ENCODE data around the gene COIL. TPM values are rescaled to one million over a fixed set of nuclear protein-coding genes. Genes with fewer than 3 reads are reported as not detected.

Gene COIL
- total and polyA plus RNA-seq, 2 of the 13 experiments (the other 11 are each of a cell fraction or from before 2014, with no cell fraction given), result 8.1 to 29.4 TPM

DNA sequence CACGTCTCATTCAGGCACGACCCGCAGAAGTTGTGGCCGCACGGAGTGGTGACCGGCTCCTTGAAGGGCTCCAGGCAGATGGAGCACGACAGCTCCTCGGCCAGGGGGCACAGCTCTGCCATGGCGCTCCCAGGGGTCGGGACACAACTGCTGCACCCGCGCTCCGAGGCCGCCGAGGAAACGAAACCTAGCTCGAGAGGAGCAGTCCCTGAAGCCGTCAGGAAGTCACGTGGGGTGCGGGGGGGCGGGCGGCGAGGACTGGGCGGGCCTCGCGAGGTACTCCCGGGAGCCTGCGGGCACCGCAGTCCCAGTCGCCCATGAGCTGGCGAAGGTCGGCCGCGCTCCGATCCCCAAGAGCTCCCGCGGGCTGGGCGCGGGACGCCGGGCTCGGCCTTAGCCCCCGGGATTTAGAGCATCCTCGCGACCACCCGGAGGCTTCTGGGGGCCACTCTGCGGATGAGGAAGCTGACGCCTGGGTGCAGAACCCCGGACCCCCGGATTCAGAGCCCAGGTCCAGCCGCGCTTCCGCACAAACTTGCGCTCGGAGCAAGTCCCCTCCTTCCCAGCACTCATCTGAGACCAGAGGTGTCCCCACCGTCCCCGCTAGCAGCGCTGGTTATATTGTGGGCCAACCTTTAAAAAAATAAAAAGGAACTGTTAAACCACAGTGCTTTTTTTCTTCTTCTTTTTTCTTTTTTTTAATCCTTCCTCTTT lies 46.8 kb downstream of the COIL start, which contains the start of gene TRIM25 (continued):
- TF ChIP-seq TBL1XR1 (IDR thresholded peaks at IDR 0.05; ENCODE audit: borderline replicate concordance, low read length, partially characterized antibody), result peak; percentile 74
- TF ChIP-seq FOXO1 (CRISPR knock-in tag; IDR thresholded peaks at IDR 0.05), result peak; percentile 73; the same call in 1 of the 2 replicates
- TF ChIP-seq, protein P1, sequence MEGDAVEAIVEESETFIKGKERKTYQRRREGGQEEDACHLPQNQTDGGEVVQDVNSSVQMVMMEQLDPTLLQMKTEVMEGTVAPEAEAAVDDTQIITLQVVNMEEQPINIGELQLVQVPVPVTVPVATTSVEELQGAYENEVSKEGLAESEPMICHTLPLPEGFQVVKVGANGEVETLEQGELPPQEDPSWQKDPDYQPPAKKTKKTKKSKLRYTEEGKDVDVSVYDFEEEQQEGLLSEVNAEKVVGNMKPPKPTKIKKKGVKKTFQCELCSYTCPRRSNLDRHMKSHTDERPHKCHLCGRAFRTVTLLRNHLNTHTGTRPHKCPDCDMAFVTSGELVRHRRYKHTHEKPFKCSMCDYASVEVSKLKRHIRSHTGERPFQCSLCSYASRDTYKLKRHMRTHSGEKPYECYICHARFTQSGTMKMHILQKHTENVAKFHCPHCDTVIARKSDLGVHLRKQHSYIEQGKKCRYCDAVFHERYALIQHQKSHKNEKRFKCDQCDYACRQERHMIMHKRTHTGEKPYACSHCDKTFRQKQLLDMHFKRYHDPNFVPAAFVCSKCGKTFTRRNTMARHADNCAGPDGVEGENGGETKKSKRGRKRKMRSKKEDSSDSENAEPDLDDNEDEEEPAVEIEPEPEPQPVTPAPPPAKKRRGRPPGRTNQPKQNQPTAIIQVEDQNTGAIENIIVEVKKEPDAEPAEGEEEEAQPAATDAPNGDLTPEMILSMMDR (CRISPR knock-in tag; IDR thresholded peaks at IDR 0.05), result no peak
- TF ChIP-seq PHF5A (CRISPR knock-in tag; IDR thresholded peaks at IDR 0.05; ENCODE audit: low read depth, unreplicated experiment), result peak; percentile 81
- TF ChIP-seq ERF (CRISPR knock-in tag; IDR thresholded peaks at IDR 0.05), result peak; percentile 80
- peak; percentile 93 for TF ChIP-seq ZNF274 (CRISPR knock-in tag; IDR thresholded peaks at IDR 0.05)
- TF ChIP-seq HCFC1 (IDR thresholded peaks at IDR 0.05; ENCODE audit: low read depth, low read length), result no peak
- peak; percentile 71; the same call in 1 of the 2 replicates for TF ChIP-seq ZNF143 (CRISPR knock-in tag; IDR thresholded peaks at IDR 0.05)
- TF ChIP-seq ZNF432 (CRISPR knock-in tag; IDR thresholded peaks at IDR 0.05; ENCODE audit: borderline replicate concordance), result 0 out of 2 replicates have a peak, but pooled peaks have one; percentile 80
- TF ChIP-seq ZNF282 (IDR thresholded peaks at IDR 0.05; ENCODE audit: partially characterized antibody), result no peak
- no peak; the same call in 1 of the 2 replicates for TF ChIP-seq ZNF124 (CRISPR knock-in tag; IDR thresholded peaks at IDR 0.05)
- TF ChIP-seq ZBTB7B (CRISPR knock-in tag; IDR thresholded peaks at IDR 0.05), result peak; percentile 81
- TF ChIP-seq ZBTB20 (CRISPR knock-in tag; IDR thresholded peaks at IDR 0.05; ENCODE audit: borderline replicate concordance, low read depth), result peak; percentile 68
- TF ChIP-seq ZNF296 (CRISPR knock-in tag; conservative IDR thresholded peaks at IDR 0.05), result no peak; the same call in 1 of the 2 replicates
- no peak for TF ChIP-seq ZNF577 (CRISPR knock-in tag; IDR thresholded peaks at IDR 0.05; ENCODE audit: borderline replicate concordance, low read depth)
- TF ChIP-seq SRY (CRISPR knock-in tag; IDR thresholded peaks at IDR 0.05), result peak; percentile 95
- TF ChIP-seq, protein P2, sequence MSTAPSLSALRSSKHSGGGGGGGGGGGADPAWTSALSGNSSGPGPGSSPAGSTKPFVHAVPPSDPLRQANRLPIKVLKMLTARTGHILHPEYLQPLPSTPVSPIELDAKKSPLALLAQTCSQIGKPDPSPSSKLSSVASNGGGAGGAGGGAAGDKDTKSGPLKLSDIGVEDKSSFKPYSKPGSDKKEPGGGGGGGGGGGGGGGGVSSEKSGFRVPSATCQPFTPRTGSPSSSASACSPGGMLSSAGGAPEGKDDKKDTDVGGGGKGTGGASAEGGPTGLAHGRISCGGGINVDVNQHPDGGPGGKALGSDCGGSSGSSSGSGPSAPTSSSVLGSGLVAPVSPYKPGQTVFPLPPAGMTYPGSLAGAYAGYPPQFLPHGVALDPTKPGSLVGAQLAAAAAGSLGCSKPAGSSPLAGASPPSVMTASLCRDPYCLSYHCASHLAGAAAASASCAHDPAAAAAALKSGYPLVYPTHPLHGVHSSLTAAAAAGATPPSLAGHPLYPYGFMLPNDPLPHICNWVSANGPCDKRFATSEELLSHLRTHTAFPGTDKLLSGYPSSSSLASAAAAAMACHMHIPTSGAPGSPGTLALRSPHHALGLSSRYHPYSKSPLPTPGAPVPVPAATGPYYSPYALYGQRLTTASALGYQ (CRISPR knock-in tag; IDR thresholded peaks at IDR 0.05), result peak; percentile 56
- TF ChIP-seq MED1 (CRISPR knock-in tag; IDR thresholded peaks at IDR 0.05), result peak; percentile 77
- TF ChIP-seq, protein P3, sequence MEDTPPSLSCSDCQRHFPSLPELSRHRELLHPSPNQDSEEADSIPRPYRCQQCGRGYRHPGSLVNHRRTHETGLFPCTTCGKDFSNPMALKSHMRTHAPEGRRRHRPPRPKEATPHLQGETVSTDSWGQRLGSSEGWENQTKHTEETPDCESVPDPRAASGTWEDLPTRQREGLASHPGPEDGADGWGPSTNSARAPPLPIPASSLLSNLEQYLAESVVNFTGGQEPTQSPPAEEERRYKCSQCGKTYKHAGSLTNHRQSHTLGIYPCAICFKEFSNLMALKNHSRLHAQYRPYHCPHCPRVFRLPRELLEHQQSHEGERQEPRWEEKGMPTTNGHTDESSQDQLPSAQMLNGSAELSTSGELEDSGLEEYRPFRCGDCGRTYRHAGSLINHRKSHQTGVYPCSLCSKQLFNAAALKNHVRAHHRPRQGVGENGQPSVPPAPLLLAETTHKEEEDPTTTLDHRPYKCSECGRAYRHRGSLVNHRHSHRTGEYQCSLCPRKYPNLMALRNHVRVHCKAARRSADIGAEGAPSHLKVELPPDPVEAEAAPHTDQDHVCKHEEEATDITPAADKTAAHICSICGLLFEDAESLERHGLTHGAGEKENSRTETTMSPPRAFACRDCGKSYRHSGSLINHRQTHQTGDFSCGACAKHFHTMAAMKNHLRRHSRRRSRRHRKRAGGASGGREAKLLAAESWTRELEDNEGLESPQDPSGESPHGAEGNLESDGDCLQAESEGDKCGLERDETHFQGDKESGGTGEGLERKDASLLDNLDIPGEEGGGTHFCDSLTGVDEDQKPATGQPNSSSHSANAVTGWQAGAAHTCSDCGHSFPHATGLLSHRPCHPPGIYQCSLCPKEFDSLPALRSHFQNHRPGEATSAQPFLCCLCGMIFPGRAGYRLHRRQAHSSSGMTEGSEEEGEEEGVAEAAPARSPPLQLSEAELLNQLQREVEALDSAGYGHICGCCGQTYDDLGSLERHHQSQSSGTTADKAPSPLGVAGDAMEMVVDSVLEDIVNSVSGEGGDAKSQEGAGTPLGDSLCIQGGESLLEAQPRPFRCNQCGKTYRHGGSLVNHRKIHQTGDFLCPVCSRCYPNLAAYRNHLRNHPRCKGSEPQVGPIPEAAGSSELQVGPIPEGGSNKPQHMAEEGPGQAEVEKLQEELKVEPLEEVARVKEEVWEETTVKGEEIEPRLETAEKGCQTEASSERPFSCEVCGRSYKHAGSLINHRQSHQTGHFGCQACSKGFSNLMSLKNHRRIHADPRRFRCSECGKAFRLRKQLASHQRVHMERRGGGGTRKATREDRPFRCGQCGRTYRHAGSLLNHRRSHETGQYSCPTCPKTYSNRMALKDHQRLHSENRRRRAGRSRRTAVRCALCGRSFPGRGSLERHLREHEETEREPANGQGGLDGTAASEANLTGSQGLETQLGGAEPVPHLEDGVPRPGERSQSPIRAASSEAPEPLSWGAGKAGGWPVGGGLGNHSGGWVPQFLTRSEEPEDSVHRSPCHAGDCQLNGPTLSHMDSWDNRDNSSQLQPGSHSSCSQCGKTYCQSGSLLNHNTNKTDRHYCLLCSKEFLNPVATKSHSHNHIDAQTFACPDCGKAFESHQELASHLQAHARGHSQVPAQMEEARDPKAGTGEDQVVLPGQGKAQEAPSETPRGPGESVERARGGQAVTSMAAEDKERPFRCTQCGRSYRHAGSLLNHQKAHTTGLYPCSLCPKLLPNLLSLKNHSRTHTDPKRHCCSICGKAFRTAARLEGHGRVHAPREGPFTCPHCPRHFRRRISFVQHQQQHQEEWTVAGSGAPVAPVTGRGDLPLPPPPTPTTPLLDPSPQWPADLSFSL (CRISPR knock-in tag; IDR thresholded peaks at IDR 0.05), result no peak; the same call in 1 of the 2 replicates
- peak; percentile 92 for TF ChIP-seq ZNF841 (CRISPR knock-in tag; IDR thresholded peaks at IDR 0.05; ENCODE audit: borderline replicate concordance)
- peak; percentile 13; the same call in 1 of the 2 replicates for TF ChIP-seq ZFAT (CRISPR knock-in tag; conservative IDR thresholded peaks at IDR 0.05)
